GM10248 (cell line): ENCODE results near the gene AAR2.

Source experiments
- CTCF ChIA-PET: fragments of 300-600 bp; sonication (Branson Sonifier 250); formaldehyde crosslinking; extraction: SDS; loops from one replicate; lab custom pipeline; 2021; ENCODE audit warnings: antibody characterized with exemption; lab: Yijun Ruan, JAX
- POLR2A ChIA-PET: fragments of 350-650 bp; sonication (Branson Sonifier 250); formaldehyde crosslinking; extraction: SDS; loops from one replicate; lab custom pipeline; 2020; ENCODE audit warnings: antibody characterized with exemption; lab: Yijun Ruan, JAX
- DNase-seq: peaks from one replicate; pipeline ENCODE4 v3.0.0; 2012; ENCODE audit errors: extremely low spot score
- CTCF ChIP-seq: IDR thresholded peaks from 2 replicates; pipeline ENCODE4 v1.5.1; 2012; ENCODE audit warnings: mild to moderate bottlenecking, low read depth; ENCODE audit errors: extremely low read depth, missing control alignments, control extremely low read depth

Gene AAR2

GRCh38 chr20:36215778-36216177, 20.5 kb upstream of the AAR2 start:
- ChIA-PET POLR2A (no interaction called here), CTCF (interaction anchor here (0.8 to 4.4 kb wide), 5 partner anchors 13 to 706 kb away, joined by 3 to 31 read pairs (median 25); no protein-coding TSS in a partner anchor)
- no peak for DNase-seq
- TF ChIP-seq CTCF = no peak

GRCh38 chr20:36216314-36217025, 19.8 kb upstream of the AAR2 start:
- DNase-seq = no peak
- no peak for TF ChIP-seq CTCF
- POLR2A ChIA-PET = no interaction called here

GRCh38 chr20:36217226-36217625, 19.1 kb upstream of the AAR2 start:
- ChIA-PET CTCF (interaction anchor here (1.1 to 4.4 kb wide), 5 partner anchors 10 to 222 kb away, joined by 4 to 31 read pairs (median 25); no protein-coding TSS in a partner anchor), POLR2A (no interaction called here)
- no peak for TF ChIP-seq CTCF
- no peak for DNase-seq

More at GRCh38 chr20:36216314-36217025, 19.8 kb upstream of the AAR2 start:
- CTCF ChIA-PET = interaction anchor here (0.8 to 4.4 kb wide), 7 partner anchors 9 to 705 kb away, joined by 3 to 31 read pairs (median 6); no protein-coding TSS in a partner anchor

- ChIA-PET POLR2A (no interaction called here), CTCF (interaction anchor here (0.8 to 4.4 kb wide), 4 partner anchors 16 to 226 kb away, joined by 3 to 31 read pairs (median 26); no protein-coding TSS in a partner anchor)
- no peak for DNase-seq
- TF ChIP-seq CTCF = no peak
Observed at GRCh38 chr20:36218380-36219064, 17.8 kb upstream of the AAR2 start.

GRCh38 chr20:36219671-36220220, 16.5 kb upstream of the AAR2 start:
- DNase-seq = no peak
- CTCF ChIA-PET = interaction anchor here (1.0 kb wide), 1 partner anchor 179 kb away, joined by 3 read pairs; no protein-coding TSS in a partner anchor
- no peak for TF ChIP-seq CTCF
- POLR2A ChIA-PET = no interaction called here

GRCh38 chr20:36225666-36226065, 10.6 kb upstream of the AAR2 start:
- POLR2A ChIA-PET = no interaction called here
- TF ChIP-seq CTCF = no peak
- CTCF ChIA-PET = no interaction called here
- DNase-seq = no peak
